Measurements from ENCODE around the gene RMND1. TPM values are rescaled to one million over a fixed set of nuclear protein-coding genes. Genes with fewer than 3 reads are reported as not detected.

RMND1 gene
- total and polyA plus RNA-seq, 9 of the 15 experiments (the other 6 are each of a cell fraction or from before 2014, with no cell fraction given): 26.9 to 47.8 (median 36.2) TPM

- TF ChIP-seq, protein P1, sequence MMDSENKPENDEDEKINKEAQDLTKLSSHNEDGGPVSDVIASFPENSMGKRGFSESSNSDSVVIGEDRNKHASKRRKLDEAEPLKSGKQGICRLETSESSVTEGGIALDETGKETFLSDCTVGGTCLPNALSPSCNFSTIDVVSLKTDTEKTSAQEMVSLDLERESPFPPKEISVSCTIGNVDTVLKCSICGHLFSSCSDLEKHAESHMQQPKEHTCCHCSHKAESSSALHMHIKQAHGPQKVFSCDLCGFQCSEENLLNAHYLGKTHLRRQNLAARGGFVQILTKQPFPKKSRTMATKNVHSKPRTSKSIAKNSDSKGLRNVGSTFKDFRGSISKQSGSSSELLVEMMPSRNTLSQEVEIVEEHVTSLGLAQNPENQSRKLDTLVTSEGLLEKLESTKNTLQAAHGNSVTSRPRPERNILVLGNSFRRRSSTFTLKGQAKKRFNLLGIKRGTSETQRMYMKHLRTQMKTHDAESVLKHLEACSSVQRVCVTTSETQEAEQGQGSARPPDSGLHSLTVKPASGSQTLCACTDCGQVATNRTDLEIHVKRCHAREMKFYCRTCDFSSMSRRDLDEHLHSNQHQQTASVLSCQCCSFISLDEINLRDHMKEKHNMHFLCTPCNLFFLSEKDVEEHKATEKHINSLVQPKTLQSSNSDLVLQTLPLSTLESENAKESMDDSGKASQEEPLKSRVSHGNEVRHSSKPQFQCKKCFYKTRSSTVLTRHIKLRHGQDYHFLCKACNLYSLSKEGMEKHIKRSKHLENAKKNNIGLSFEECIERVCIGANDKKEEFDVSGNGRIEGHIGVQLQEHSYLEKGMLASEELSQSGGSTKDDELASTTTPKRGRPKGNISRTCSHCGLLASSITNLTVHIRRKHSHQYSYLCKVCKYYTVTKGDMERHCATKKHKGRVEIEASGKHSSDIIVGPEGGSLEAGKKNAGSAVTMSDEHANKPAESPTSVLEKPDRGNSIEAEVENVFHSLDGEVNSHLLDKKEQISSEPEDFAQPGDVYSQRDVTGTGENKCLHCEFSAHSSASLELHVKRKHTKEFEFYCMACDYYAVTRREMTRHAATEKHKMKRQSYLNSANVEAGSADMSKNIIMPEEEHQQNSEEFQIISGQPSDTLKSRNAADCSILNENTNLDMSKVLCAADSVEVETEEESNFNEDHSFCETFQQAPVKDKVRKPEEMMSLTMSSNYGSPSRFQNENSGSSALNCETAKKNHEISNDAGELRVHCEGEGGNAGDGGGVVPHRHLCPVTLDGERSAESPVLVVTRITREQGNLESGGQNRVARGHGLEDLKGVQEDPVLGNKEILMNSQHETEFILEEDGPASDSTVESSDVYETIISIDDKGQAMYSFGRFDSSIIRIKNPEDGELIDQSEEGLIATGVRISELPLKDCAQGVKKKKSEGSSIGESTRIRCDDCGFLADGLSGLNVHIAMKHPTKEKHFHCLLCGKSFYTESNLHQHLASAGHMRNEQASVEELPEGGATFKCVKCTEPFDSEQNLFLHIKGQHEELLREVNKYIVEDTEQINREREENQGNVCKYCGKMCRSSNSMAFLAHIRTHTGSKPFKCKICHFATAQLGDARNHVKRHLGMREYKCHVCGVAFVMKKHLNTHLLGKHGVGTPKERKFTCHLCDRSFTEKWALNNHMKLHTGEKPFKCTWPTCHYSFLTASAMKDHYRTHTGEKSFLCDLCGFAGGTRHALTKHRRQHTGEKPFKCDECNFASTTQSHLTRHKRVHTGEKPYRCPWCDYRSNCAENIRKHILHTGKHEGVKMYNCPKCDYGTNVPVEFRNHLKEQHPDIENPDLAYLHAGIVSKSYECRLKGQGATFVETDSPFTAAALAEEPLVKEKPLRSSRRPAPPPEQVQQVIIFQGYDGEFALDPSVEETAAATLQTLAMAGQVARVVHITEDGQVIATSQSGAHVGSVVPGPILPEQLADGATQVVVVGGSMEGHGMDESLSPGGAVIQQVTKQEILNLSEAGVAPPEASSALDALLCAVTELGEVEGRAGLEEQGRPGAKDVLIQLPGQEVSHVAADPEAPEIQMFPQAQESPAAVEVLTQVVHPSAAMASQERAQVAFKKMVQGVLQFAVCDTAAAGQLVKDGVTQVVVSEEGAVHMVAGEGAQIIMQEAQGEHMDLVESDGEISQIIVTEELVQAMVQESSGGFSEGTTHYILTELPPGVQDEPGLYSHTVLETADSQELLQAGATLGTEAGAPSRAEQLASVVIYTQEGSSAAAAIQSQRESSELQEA (IDR thresholded peaks at IDR 0.05; ENCODE audit: low read depth): no peak
- TF ChIP-seq NR3C1 (CRISPR knock-in tag; IDR thresholded peaks at IDR 0.05): no peak
- TF ChIP-seq CHD4 (IDR thresholded peaks at IDR 0.05; ENCODE audit: insufficient read depth, insufficient replicate concordance, low read depth, low read length, poor library complexity, severe bottlenecking): no peak
- no peak for TF ChIP-seq CEBPG (CRISPR knock-in tag; IDR thresholded peaks at IDR 0.05)
- peak; percentile 36 to 75; a peak in 3 of 4 replicates for TF ChIP-seq CEBPG (tag; conservative IDR thresholded peaks at IDR 0.05 in 1 of 2, IDR thresholded peaks at IDR 0.05 in 1 of 2)
- TF ChIP-seq ZNF174 (CRISPR knock-in tag; IDR thresholded peaks at IDR 0.05): no peak
- TF ChIP-seq, protein P2, sequence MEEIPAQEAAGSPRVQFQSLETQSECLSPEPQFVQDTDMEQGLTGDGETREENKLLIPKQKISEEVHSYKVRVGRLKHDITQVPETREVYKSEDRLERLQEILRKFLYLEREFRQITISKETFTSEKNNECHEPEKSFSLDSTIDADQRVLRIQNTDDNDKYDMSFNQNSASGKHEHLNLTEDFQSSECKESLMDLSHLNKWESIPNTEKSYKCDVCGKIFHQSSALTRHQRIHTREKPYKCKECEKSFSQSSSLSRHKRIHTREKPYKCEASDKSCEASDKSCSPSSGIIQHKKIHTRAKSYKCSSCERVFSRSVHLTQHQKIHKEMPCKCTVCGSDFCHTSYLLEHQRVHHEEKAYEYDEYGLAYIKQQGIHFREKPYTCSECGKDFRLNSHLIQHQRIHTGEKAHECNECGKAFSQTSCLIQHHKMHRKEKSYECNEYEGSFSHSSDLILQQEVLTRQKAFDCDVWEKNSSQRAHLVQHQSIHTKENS (CRISPR knock-in tag; IDR thresholded peaks at IDR 0.05): no peak
- no peak for TF ChIP-seq PHF21A (IDR thresholded peaks at IDR 0.05; ENCODE audit: borderline replicate concordance, low read depth)
- no peak for TF ChIP-seq TAF7 (tag; IDR thresholded peaks at IDR 0.05)
- TF ChIP-seq MCM5 (IDR thresholded peaks at IDR 0.05; ENCODE audit: low read depth): no peak
- TF ChIP-seq HCFC1 (IDR thresholded peaks at IDR 0.05; ENCODE audit: low read depth, low read length): no peak
- TF ChIP-seq CEBPB (tag; IDR thresholded peaks at IDR 0.05): peak; percentile 84
- TF ChIP-seq NR2C1 (IDR thresholded peaks at IDR 0.05): no peak
- TF ChIP-seq NR2C1 (tag; IDR thresholded peaks at IDR 0.05): no peak
Measured at GRCh38 chr6:151461673-151462072, 9.7 kb upstream of the RMND1 start (continued).

Data from K562 (cell line).